Measurements from ENCODE around the gene CPEB1.

- TF ChIP-seq CTCF (IDR thresholded peaks at IDR 0.05) (no peak), POLR2A (IDR thresholded peaks at IDR 0.05) (no peak)
Measured at GRCh38 chr15:82531496-82532382, 115.4 kb downstream of the CPEB1 start.
